Uterus (tissue), 4 donors: ENCODE results near the gene WBP1. TPM values are rescaled to one million over a fixed set of nuclear protein-coding genes. Genes with fewer than 3 reads are reported as not detected.

Experiments
- DNase-seq, 2 donors: peaks; one replicate each; pipeline ENCODE4 v3.0.0-alpha.2; 2019 to 2020
- H3K27ac ChIP-seq, 2 donors: fragments of 200-600 bp; sonication (generic); 1 replicate in 1 of 2; 2 replicates in 1 of 2; pipeline ENCODE4 v1.5.1; 2016 to 2018
- H3K27me3 ChIP-seq, 2 donors: fragments of 200-600 bp; sonication (generic); one replicate each; pipeline ENCODE4 v1.5.1; 2018 to 2019; ENCODE audit warnings: control low read depth in 1 of 2
- H3K36me3 ChIP-seq, 2 donors: fragments of 200-600 bp; sonication (generic); one replicate each; pipeline ENCODE4 v1.5.1; 2019; ENCODE audit warnings: control low read depth in 1 of 2
- H3K4me1 ChIP-seq, 2 donors: fragments of 200-600 bp; sonication (generic); one replicate each; pipeline ENCODE4 v1.5.1; 2018 to 2019; ENCODE audit warnings: control low read depth in 1 of 2
- H3K4me3 ChIP-seq, 2 donors: fragments of 200-600 bp; sonication (generic); 1 replicate in 1 of 2; 2 replicates in 1 of 2; pipeline ENCODE4 v1.5.1; 2018 to 2019; ENCODE audit warnings: mild to moderate bottlenecking in 1 of 2
- H3K9me3 ChIP-seq, 2 donors: fragments of 200-600 bp; sonication (generic); one replicate each; pipeline ENCODE4 v1.5.1; 2019; ENCODE audit warnings: control low read depth in 1 of 2
- CTCF ChIP-seq, 4 experiments: fragments of 200-600 bp in 2 of 4; fragments of 450-650 bp in 2 of 4; sonication (generic) in 2 of 4; IDR thresholded peaks; one replicate each; pipeline ENCODE4 v1.5.1; 2016 to 2019; ENCODE audit warnings: antibody characterized with exemption in 4 of 4, mild to moderate bottlenecking in 2 of 4, moderate library complexity in 1 of 4
- POLR2A ChIP-seq, 2 donors: fragments of 450-650 bp; IDR thresholded peaks; one replicate each; pipeline ENCODE4 v1.6.1; 2016; ENCODE audit warnings: antibody characterized with exemption in 2 of 2, mild to moderate bottlenecking in 1 of 2, moderate library complexity in 1 of 2
- intact Hi-C: fragments of 100-400 bp; cut with DNase I; formaldehyde crosslinking; loops from one replicate; pipeline ENCODE4 v1.15.1; 2023; ENCODE audit warnings: low total_unique reads
- total RNA-seq, 4 donors: library from RNA; depleted of rRNA in 3 of 4; stranded (reverse); fragments of >200 nt in 3 of 4; gene quantifications; one replicate each; pipeline versions ENCODE4 v1.1.0 to v1.2.4, GENCODE V29; 2014 to 2023
- donor health status: DM: yes; HTN: yes; CAD: no.

The WBP1 gene
- total RNA-seq, 4 donors from 2014 or later = 25.4 to 74.2 (median 50.8) TPM

GRCh38 chr2:74499940-74500577 is 41.8 kb downstream of the WBP1 start:
- DNase-seq = no peak
- intact Hi-C loops = no loop called here
- no peak for TF ChIP-seq CTCF (IDR thresholded peaks at IDR 0.05)
- TF ChIP-seq POLR2A (IDR thresholded peaks at IDR 0.05) = no peak
- Histone ChIP-seq H3K27ac (no peak overlapping the region), H3K27me3 (peaks cover 4 to 28% of the 10 kb centered on the region in 2 donors), H3K4me3 (no peak overlapping the region), H3K36me3 (no peaks in the 10 kb centered on the region), H3K9me3 (no peaks in the 10 kb centered on the region), H3K4me1 (peaks cover 0 to 15% of the 10 kb centered on the region in 2 donors)

GRCh38 chr2:74500578-74500946 is 42.3 kb downstream of the WBP1 start:
- Histone ChIP-seq H3K4me1 (peaks cover 0 to 15% of the 10 kb centered on the region in 2 donors), H3K27ac (no peak overlapping the region), H3K27me3 (peaks cover 4 to 28% of the 10 kb centered on the region in 2 donors), H3K4me3 (no peak overlapping the region), H3K9me3 (no peaks in the 10 kb centered on the region), H3K36me3 (no peaks in the 10 kb centered on the region)
- TF ChIP-seq POLR2A (IDR thresholded peaks at IDR 0.05) = no peak
- no peak for TF ChIP-seq CTCF (IDR thresholded peaks at IDR 0.05)
- intact Hi-C loops = no loop called here
- no peak for DNase-seq

GRCh38 chr2:74501335-74502071 is 43.3 kb downstream of the WBP1 start:
- peaks cover 0 to 19% of the 10 kb centered on the region in 2 donors for H3K4me1 ChIP-seq
- peaks cover 4 to 28% of the 10 kb centered on the region in 2 donors for H3K27me3 ChIP-seq
- intact Hi-C loops = no loop called here
- no peak for TF ChIP-seq POLR2A (IDR thresholded peaks at IDR 0.05)
- no peak for TF ChIP-seq CTCF (IDR thresholded peaks at IDR 0.05)
- H3K4me3 ChIP-seq = no peak overlapping the region
- H3K36me3 ChIP-seq = no peaks in the 10 kb centered on the region
- DNase-seq = no peak
- no peak overlapping the region for H3K27ac ChIP-seq
- H3K9me3 ChIP-seq = no peaks in the 10 kb centered on the region

GRCh38 chr2:74502147-74502719 is 44.0 kb downstream of the WBP1 start:
- Histone ChIP-seq H3K4me3 (peak overlapping the region; percentile 23 to 38), H3K27me3 (peaks cover 4 to 28% of the 10 kb centered on the region in 2 donors), H3K4me1 (peaks cover 0 to 24% of the 10 kb centered on the region in 2 donors), H3K36me3 (no peaks in the 10 kb centered on the region), H3K9me3 (no peaks in the 10 kb centered on the region), H3K27ac (peak overlapping the region in 1 of 2 donors; percentile 55)
- intact Hi-C loops = no loop called here
- DNase-seq = no peak
- TF ChIP-seq POLR2A (IDR thresholded peaks at IDR 0.05) (no peak), CTCF (IDR thresholded peaks at IDR 0.05) (no peak)
